Panc1 (cell line): ENCODE data around the gene MAGED2. TPM values are rescaled to one million over a fixed set of nuclear protein-coding genes. Genes with fewer than 3 reads are reported as not detected.
"Not testable (repeated sequence)": the region's sequence is repeated elsewhere in the genome, so short reads cannot be mapped to it uniquely, and the experiment has no call there.

Source experiments
- ATAC-seq: fragments of 200-7000 bp; cut with Tn5 transposase; 2 replicates; pipeline ENCODE4 v1.9.1; 2020; ENCODE audit warnings: mild to moderate bottlenecking, moderate library complexity
- BruUV-seq: library from RNA; stranded (reverse); fragments of 400-500 nt; replicated peaks from 2 replicates; lab custom pipeline; 2021; lab: Mats Ljungman, UMichigan
- CTCF ChIA-PET: fragments of 300-600 bp; sonication (Branson Sonifier 250); formaldehyde crosslinking; loops from one replicate; lab custom pipeline; 2022; ENCODE audit warnings: antibody characterized with exemption; lab: Charles Lee
- POLR2A ChIA-PET: fragments of 300-600 bp; sonication (Branson Sonifier 250); formaldehyde crosslinking; loops from one replicate; lab custom pipeline; 2022; ENCODE audit warnings: antibody characterized with exemption; lab: Charles Lee
- DNase-seq: peaks from one replicate; pipeline ENCODE4 v3.0.0-alpha.2; 2010; ENCODE audit warnings: low read depth, low spot score
- H3K27ac ChIP-seq: 2 replicates; pipeline ENCODE4 v1.5.1; 2011; ENCODE audit warnings: mild to moderate bottlenecking, low read length, inconsistent platforms
- H3K27me3 ChIP-seq: fragments of 200-500 bp; sonication (Bioruptor generic); 2 replicates; pipeline ENCODE4 v1.6.0; 2014; ENCODE audit warnings: low read length, inconsistent platforms; ENCODE audit not compliant: control insufficient read depth, insufficient read depth
- H3K36me3 ChIP-seq: fragments of 200-500 bp; sonication (Bioruptor generic); 2 replicates; pipeline ENCODE4 v1.5.1; 2014; ENCODE audit warnings: inconsistent platforms, mild to moderate bottlenecking, low read length, moderate library complexity; ENCODE audit not compliant: control insufficient read depth, insufficient read depth
- H3K4me1 ChIP-seq: 2 replicates; pipeline ENCODE4 v1.5.1; 2011; ENCODE audit warnings: inconsistent platforms, mild to moderate bottlenecking, low read length, moderate library complexity; ENCODE audit not compliant: control insufficient read depth, insufficient read depth
- H3K4me3 ChIP-seq, 2 experiments: 2 replicates each; pipeline ENCODE4 v1.5.1; 2011 to 2012; ENCODE audit warnings: low read depth in 2 of 2, low read length in 2 of 2, mild to moderate bottlenecking in 2 of 2, inconsistent platforms in 1 of 2, moderate library complexity in 1 of 2
- H3K9me3 ChIP-seq: fragments of 200-500 bp; sonication (Bioruptor generic); 2 replicates; pipeline ENCODE4 v1.5.1; 2014; ENCODE audit warnings: low read depth, mild to moderate bottlenecking, inconsistent platforms, low read length, moderate library complexity; ENCODE audit not compliant: control insufficient read depth, insufficient read depth
- CTCF ChIP-seq: fragments of 450-650 bp; IDR thresholded peaks from 2 replicates; pipeline ENCODE4 v1.5.1; 2017; ENCODE audit warnings: mild to moderate bottlenecking
- POLR2AphosphoS5 ChIP-seq: IDR thresholded peaks from 2 replicates; pipeline ENCODE4 v1.6.1; 2012; ENCODE audit warnings: mild to moderate bottlenecking, low read depth, low read length, moderate library complexity
- REST ChIP-seq, 2 experiments: IDR thresholded peaks; 2 replicates each; pipeline ENCODE4 v1.6.1; 2011 to 2012; ENCODE audit warnings: low read depth in 2 of 2, control low read depth in 1 of 2, low read length in 1 of 2, mild to moderate bottlenecking in 1 of 2, moderate library complexity in 1 of 2; ENCODE audit not compliant: insufficient read depth in 1 of 2
- SIN3A ChIP-seq: IDR thresholded peaks from 2 replicates; pipeline ENCODE4 v1.6.1; 2012; ENCODE audit warnings: low read depth, mild to moderate bottlenecking, low read length, moderate library complexity, borderline replicate concordance; ENCODE audit not compliant: insufficient read depth
- TCF7L2 ChIP-seq: IDR thresholded peaks from 2 replicates; pipeline ENCODE4 v1.6.1; 2011; ENCODE audit warnings: mild to moderate bottlenecking, low read depth, low read length, inconsistent platforms
- in situ Hi-C: cut with HindIII; loops from 2 replicates; pipeline ENCODE4 v1.10.0; 2016; ENCODE audit warnings: low sequenced_read_pairs, low pct_unique_long_range_greater_than_20kb
- intact Hi-C: fragments of 100-400 bp; cut with micrococcal nuclease; formaldehyde crosslinking; loops from one replicate; pipeline ENCODE4 v1.10.0; 2022; ENCODE audit not compliant: unreplicated experiment
- total RNA-seq: library from RNA; stranded (reverse); gene quantifications from one replicate; pipeline ENCODE4 v1.2.1, GENCODE V29; 2021; ENCODE audit not compliant: unreplicated experiment

The MAGED2 gene
- total RNA-seq, 1 experiment from 2014 or later, result 69.5 TPM

- no peak for TF ChIP-seq POLR2AphosphoS5
- TF ChIP-seq CTCF, result no peak
- TF ChIP-seq TCF7L2, result no peak
- TF ChIP-seq SIN3A, result no peak
- TF ChIP-seq REST (IDR thresholded peaks at IDR 0.05; ENCODE audit: insufficient read depth in 1 of 2, low read depth in 2 of 2, low read length in 1 of 2), result no peak
- H3K36me3 ChIP-seq, result no peaks in the 10 kb centered on the region
- H3K27ac ChIP-seq, result no peak overlapping the region
- no peaks in the 10 kb centered on the region for H3K9me3 ChIP-seq
- H3K4me3 ChIP-seq, result no peak overlapping the region
- CTCF ChIA-PET, result no interaction called here
- H3K4me1 ChIP-seq, result no peaks in the 10 kb centered on the region
- ATAC-seq, result no peak
- POLR2A ChIA-PET, result no interaction called here
- no peak for DNase-seq
- intact Hi-C loops (no loop called here), in situ Hi-C loops (no loop called here)
- BruUV-seq, result no TSS peak
- H3K27me3 ChIP-seq, result peaks cover 3% of the 10 kb centered on the region; the same call in 1 of the 2 replicates
These were observed 31.0 kb downstream of the MAGED2 start for GRCh38 chrX:54838583-54838982.

GRCh38 chrX:54841184-54841874 is 33.8 kb downstream of the MAGED2 start:
- H3K27ac ChIP-seq, POLR2A ChIA-PET: not testable (repeated sequence)

GRCh38 chrX:54842607-54843006 is 35.1 kb downstream of the MAGED2 start:
- no peaks in the 10 kb centered on the region for H3K36me3 ChIP-seq
- no peaks in the 10 kb centered on the region for H3K9me3 ChIP-seq
- H3K4me1 ChIP-seq, result no peaks in the 10 kb centered on the region
- no peak overlapping the region for H3K27ac ChIP-seq
- no TSS peak for BruUV-seq
- CTCF ChIA-PET, result no interaction called here
- DNase-seq (no peak), ATAC-seq (no peak)
- no peak for TF ChIP-seq CTCF
- TF ChIP-seq SIN3A, result no peak
- TF ChIP-seq REST (IDR thresholded peaks at IDR 0.05; ENCODE audit: insufficient read depth in 1 of 2, low read depth in 2 of 2, low read length in 1 of 2), result no peak
- no peak for TF ChIP-seq TCF7L2
- no peak for TF ChIP-seq POLR2AphosphoS5
- intact Hi-C loops, result no loop called here
- in situ Hi-C loops, result no loop called here
- H3K27me3 ChIP-seq, result no peaks in the 10 kb centered on the region
- no peak overlapping the region for H3K4me3 ChIP-seq
- POLR2A ChIA-PET, result no interaction called here

More at GRCh38 chrX:54841184-54841874, 33.8 kb downstream of the MAGED2 start:
- intact Hi-C loops, H3K27me3 ChIP-seq, ATAC-seq, in situ Hi-C loops, H3K4me1 ChIP-seq, H3K4me3 ChIP-seq, DNase-seq, BruUV-seq, H3K36me3 ChIP-seq, CTCF ChIA-PET, H3K9me3 ChIP-seq: not testable (repeated sequence)
